Right lobe of liver (tissue), 6 donors: ENCODE measurements around the gene ZNF532. TPM values are rescaled to one million over a fixed set of nuclear protein-coding genes. Genes with fewer than 3 reads are reported as not detected.

Source experiments
- ATAC-seq, 4 donors: fragments of 200-7000 bp; cut with Tn5 transposase; one replicate each; pipeline ENCODE4 v1.9.1; 2020; ENCODE audit warnings: mild to moderate bottlenecking in 4 of 4, moderate library complexity in 4 of 4
- DNase-seq, 3 donors: peaks; one replicate each; pipeline ENCODE4 v3.0.0-alpha.2; 2020
- H3K27ac ChIP-seq, 3 donors: fragments of 200-600 bp; one replicate each; pipeline ENCODE4 v1.8.0; 2022
- H3K27me3 ChIP-seq, 2 donors: fragments of 200-600 bp; one replicate each; pipeline ENCODE4 v1.8.0; 2022
- H3K36me3 ChIP-seq, 4 donors: fragments of 200-600 bp; sonication (generic) in 1 of 4; one replicate each; pipeline versions ENCODE4 v1.5.1 to v1.8.0; 2017 to 2022; ENCODE audit warnings: control low read depth in 1 of 4
- H3K4me1 ChIP-seq, 4 donors: fragments of 200-600 bp; sonication (generic) in 1 of 4; one replicate each; pipeline versions ENCODE4 v1.5.1 to v1.8.0; 2017 to 2022; ENCODE audit warnings: control low read depth in 1 of 4
- H3K4me3 ChIP-seq, 3 donors: fragments of 200-600 bp; one replicate each; pipeline ENCODE4 v1.8.0; 2022
- H3K9me3 ChIP-seq, 4 donors: fragments of 200-600 bp; sonication (generic) in 1 of 4; one replicate each; pipeline versions ENCODE4 v1.5.1 to v1.8.0; 2017 to 2022; ENCODE audit warnings: control low read depth in 1 of 4
- POLR2A ChIP-seq: fragments of 450-650 bp; IDR thresholded peaks from one replicate; pipeline ENCODE4 v1.6.1; 2017; ENCODE audit warnings: antibody characterized with exemption, mild to moderate bottlenecking
- WGBS: methylation state at CpG from one replicate; pipeline ENCODE4 v1.1.6; 2018; ENCODE audit warnings: low coverage, low lambda C conversion rate; ENCODE audit not compliant: insufficient coverage; ENCODE audit errors: missing lambda C conversion rate; 5-methylcytosine and 5-hydroxymethylcytosine counted together
- intact Hi-C, 2 donors: fragments of 100-400 bp; cut with DNase I; formaldehyde crosslinking; loops; one replicate each; pipeline versions ENCODE4 v1.11.2 to v1.14.1; 2022
- total RNA-seq, 6 experiments: library from RNA; depleted of rRNA in 2 of 6; stranded (reverse); fragments of >200 nt in 2 of 6; fragmentation: NEBNext Ultra II Directional in 3 of 6; extraction: Animal tissue kit (Norgen Biotek cat#: 25700) in 3 of 6; gene quantifications; one replicate each; pipeline versions ENCODE4 v1.1.0 to v1.2.4, GENCODE V29; 2016 to 2023
- TF ChIP-seq, protein P1 (sequence below), 4 donors: fragments of 200-600 bp in 3 of 4; fragments of 450-650 bp in 1 of 4; IDR thresholded peaks; one replicate each; pipeline versions ENCODE4 v1.5.1 to v1.8.0; 2016 to 2022; ENCODE audit warnings: antibody characterized with exemption in 4 of 4, mild to moderate bottlenecking in 2 of 4
- donor health status: DM: no; HTN: yes; CAD: no.
- donor health status: DM: no; HTN: no; CAD: no.
- donor health status: DM: no; HTN: no; CAD: no.
- donor health status: DM: no; HTN: yes; CAD: no.
- donor health status: DM: no; HTN: yes; CAD: no.

Gene ZNF532
- total RNA-seq, 6 experiments from 2014 or later: 2.0 to 6.4 (median 3.2) TPM

DNA sequence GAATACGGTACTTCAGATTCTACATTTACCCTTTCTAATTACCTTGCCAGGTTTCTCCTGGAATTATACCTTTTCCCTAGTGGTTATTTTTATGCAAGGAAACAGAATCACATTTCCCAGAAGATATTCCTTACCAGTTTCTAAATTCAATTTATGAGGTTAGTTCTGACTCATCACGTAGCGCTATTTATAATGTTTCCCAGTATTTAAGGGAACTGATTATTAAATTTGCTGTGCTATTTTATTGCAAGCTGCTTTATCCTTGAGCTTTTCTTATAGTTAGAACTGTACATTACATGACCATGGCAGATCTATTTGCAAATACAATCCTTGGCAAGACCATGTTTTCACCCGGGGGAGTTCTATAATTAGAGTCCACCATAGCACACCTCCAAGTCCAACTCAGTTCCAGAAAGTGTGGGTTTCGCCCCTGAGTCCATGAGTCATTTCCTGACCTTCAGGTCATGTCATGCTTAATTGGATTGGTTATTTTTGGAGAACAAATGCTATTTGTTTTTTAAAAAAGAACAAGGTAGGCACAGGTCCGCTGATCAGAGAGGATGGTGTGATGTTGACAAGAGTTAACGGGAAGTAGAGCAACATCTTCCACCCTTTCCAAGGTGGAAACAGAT lies 126.6 kb downstream of the ZNF532 start:
- H3K4me3 ChIP-seq: no peak overlapping the region
- TF ChIP-seq POLR2A: no peak
- TF ChIP-seq, protein P1, sequence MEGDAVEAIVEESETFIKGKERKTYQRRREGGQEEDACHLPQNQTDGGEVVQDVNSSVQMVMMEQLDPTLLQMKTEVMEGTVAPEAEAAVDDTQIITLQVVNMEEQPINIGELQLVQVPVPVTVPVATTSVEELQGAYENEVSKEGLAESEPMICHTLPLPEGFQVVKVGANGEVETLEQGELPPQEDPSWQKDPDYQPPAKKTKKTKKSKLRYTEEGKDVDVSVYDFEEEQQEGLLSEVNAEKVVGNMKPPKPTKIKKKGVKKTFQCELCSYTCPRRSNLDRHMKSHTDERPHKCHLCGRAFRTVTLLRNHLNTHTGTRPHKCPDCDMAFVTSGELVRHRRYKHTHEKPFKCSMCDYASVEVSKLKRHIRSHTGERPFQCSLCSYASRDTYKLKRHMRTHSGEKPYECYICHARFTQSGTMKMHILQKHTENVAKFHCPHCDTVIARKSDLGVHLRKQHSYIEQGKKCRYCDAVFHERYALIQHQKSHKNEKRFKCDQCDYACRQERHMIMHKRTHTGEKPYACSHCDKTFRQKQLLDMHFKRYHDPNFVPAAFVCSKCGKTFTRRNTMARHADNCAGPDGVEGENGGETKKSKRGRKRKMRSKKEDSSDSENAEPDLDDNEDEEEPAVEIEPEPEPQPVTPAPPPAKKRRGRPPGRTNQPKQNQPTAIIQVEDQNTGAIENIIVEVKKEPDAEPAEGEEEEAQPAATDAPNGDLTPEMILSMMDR (IDR thresholded peaks at IDR 0.05): no peak
- no peak for DNase-seq
- H3K27me3 ChIP-seq: no peaks in the 10 kb centered on the region
- peaks cover 0 to 12% (median 2%) of the 10 kb centered on the region in 4 donors for H3K4me1 ChIP-seq
- H3K27ac ChIP-seq: peak overlapping the region in 2 of 3 donors; percentile 45 to 67
- WGBS: 67% methylated on average over 7 of the region's 7 CpGs
- H3K9me3 ChIP-seq: no peaks in the 10 kb centered on the region
- intact Hi-C loops: no loop called here
- peak in 1 of 4 donors; percentile 58 for ATAC-seq
- no peaks in the 10 kb centered on the region for H3K36me3 ChIP-seq

DNA sequence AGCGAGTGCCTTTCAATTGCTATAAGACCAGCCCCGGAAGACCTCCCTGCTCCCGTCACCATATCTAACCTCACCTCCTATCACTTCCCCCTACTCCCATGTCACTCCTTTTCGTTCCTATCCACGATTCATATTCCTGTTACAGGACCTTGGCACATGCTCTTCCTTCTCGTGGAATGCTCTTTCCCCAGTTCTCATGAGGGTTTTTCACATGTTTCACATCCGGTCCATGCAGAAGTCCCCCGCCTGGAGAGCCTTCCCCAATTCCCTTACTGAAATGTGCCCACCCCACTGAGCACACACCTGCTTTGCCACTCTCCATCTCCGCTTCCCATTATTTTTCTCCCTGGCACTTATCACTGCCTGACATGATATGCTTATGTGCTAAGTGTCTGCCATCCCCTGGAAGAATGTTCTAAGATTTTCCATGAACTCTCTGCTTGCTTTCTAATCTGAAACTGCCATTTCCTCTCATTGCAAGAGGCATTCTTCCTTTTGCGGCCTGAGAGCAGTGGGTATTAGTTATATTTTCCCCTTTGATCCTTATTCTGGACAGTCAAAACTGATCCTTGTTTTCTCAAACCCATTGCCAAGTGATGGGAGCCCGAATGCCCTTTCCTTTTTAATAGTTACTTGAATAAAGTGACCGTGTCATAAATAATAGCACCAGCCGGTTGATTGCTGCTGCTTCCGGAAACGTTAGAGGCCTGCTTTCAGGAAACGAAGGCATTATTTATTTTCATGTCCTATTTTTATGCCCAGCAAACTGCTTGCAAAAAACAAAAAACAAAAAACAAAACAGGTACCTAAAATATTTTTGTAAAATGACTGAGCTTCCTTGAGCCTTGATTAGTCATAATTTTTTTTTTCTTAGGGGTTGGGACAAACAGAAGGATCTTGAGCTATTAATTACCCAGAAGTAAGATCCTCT lies 127.9 kb downstream of the ZNF532 start:
- Histone ChIP-seq H3K36me3 (no peaks in the 10 kb centered on the region), H3K4me1 (peaks cover 0 to 12% (median 2%) of the 10 kb centered on the region in 4 donors), H3K27me3 (no peaks in the 10 kb centered on the region), H3K27ac (peak overlapping the region; percentile 11 to 67 (median 45)), H3K9me3 (no peaks in the 10 kb centered on the region), H3K4me3 (no peak overlapping the region)
- 60% methylated on average over 14 of the region's 16 CpGs for WGBS
- intact Hi-C loops: no loop called here
- DNase-seq: no peak
- TF ChIP-seq, protein P1 (IDR thresholded peaks at IDR 0.05): no peak
- no peak for TF ChIP-seq POLR2A
- ATAC-seq: peak in 2 of 4 donors; percentile 11

DNA sequence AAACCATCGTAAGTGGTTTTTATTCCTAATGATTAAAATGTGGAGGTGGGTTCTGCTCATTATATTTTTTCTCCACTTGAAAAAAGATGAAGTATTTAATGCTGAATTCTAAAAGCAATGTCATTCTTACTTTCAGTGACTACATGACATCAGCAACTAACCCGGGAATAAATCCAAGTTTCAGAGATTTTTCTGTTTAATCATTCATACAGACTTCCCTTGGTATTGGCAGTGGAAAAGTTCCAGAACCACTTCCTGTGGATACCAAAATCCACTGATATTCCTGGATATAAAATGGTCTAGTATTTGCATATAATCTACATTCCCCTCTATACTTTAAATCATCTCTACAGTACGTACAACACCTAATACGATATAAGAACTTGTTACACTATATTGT lies 128.6 kb downstream of the ZNF532 start:
- no peak for TF ChIP-seq POLR2A
- TF ChIP-seq, protein P1 (IDR thresholded peaks at IDR 0.05): no peak
- DNase-seq: no peak
- Histone ChIP-seq H3K4me1 (peaks cover 0 to 12% (median 2%) of the 10 kb centered on the region in 4 donors), H3K36me3 (no peaks in the 10 kb centered on the region), H3K27ac (peak overlapping the region; percentile 11 to 67 (median 45)), H3K4me3 (no peak overlapping the region), H3K27me3 (no peaks in the 10 kb centered on the region), H3K9me3 (no peaks in the 10 kb centered on the region)
- WGBS: 31% methylated on average over 4 of the region's 4 CpGs
- peak; percentile 69 to 90 (median 80) for ATAC-seq
- intact Hi-C loops: no loop called here

DNA sequence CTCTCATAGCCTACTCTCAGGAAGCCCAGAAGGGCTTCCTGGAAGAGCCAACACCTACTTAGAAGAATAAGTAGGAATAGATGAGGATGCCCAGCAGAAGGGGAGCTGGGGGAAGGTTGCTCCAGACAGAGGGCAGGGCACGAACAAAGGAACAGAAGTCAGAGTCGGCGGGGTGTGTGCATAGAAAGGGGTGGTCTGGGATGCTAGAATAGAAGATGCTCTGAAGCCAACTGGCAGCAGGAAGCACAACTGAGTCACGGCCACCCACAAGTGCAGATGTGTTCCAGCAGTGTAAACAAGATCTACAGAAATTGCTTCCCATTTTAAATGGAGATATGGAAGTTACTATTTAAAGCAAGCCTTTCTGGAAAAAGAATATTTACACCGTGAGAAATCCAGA lies 131.0 kb downstream of the ZNF532 start:
- Histone ChIP-seq H3K9me3 (no peaks in the 10 kb centered on the region), H3K27ac (peak overlapping the region in 2 of 3 donors; percentile 20 to 52), H3K36me3 (no peaks in the 10 kb centered on the region), H3K27me3 (no peaks in the 10 kb centered on the region), H3K4me3 (no peak overlapping the region), H3K4me1 (peaks cover 0 to 12% (median 2%) of the 10 kb centered on the region in 4 donors)
- 61% methylated on average over 5 of the region's 5 CpGs for WGBS
- ATAC-seq (no peak), DNase-seq (no peak)
- TF ChIP-seq POLR2A: no peak
- TF ChIP-seq, protein P1 (IDR thresholded peaks at IDR 0.05): no peak
- intact Hi-C loops: no loop called here
